Measurements from ENCODE around the gene ASTE1. TPM values are rescaled to one million over a fixed set of nuclear protein-coding genes. Genes with fewer than 3 reads are reported as not detected.
"Not testable (repeated sequence)": the region's sequence is repeated elsewhere in the genome, so short reads cannot be mapped to it uniquely, and the experiment has no call there.

The ASTE1 gene
- total RNA-seq, 1 donor from 2014 or later, result 3.7 TPM

GRCh38 chr3:131053043-131053859 is 26.6 kb upstream of the ASTE1 start:
- TF ChIP-seq POLR2A (IDR thresholded peaks at IDR 0.05) (no peak), CTCF (IDR thresholded peaks at IDR 0.05) (no peak)
- Histone ChIP-seq H3K27ac (no peak overlapping the region), H3K27me3 (no peaks in the 10 kb centered on the region), H3K9me3 (no peaks in the 10 kb centered on the region), H3K36me3 (no peaks in the 10 kb centered on the region), H3K4me1 (no peaks in the 10 kb centered on the region), H3K4me3 (no peak overlapping the region)
- intact Hi-C loops (cut with DNase I), result no loop called here
- no peak for DNase-seq (ENCODE audit: extremely low spot score in 2 of 2)

GRCh38 chr3:131050001-131050400 is 23.4 kb upstream of the ASTE1 start:
- TF ChIP-seq POLR2A (IDR thresholded peaks at IDR 0.05) (no peak), POLR2AphosphoS5 (IDR thresholded peaks at IDR 0.05; ENCODE audit: insufficient read depth in 1 of 2, low read depth in 1 of 2) (no peak), CTCF (IDR thresholded peaks at IDR 0.05) (no peak)
- H3K36me3 ChIP-seq, result no peaks in the 10 kb centered on the region
- H3K4me1 ChIP-seq, result no peaks in the 10 kb centered on the region
- no peak for DNase-seq (ENCODE audit: extremely low spot score in 2 of 2)
- H3K27me3 ChIP-seq, result no peaks in the 10 kb centered on the region
- H3K9me3 ChIP-seq, result no peaks in the 10 kb centered on the region
- no peak overlapping the region for H3K27ac ChIP-seq
- intact Hi-C loops (cut with DNase I), result no loop called here
- no peak overlapping the region for H3K4me3 ChIP-seq

GRCh38 chr3:131048030-131048429 is 21.4 kb upstream of the ASTE1 start:
- TF ChIP-seq POLR2A (IDR thresholded peaks at IDR 0.05) (no peak), POLR2AphosphoS5 (IDR thresholded peaks at IDR 0.05; ENCODE audit: insufficient read depth in 1 of 2, low read depth in 1 of 2) (no peak), CTCF (IDR thresholded peaks at IDR 0.05) (no peak)
- H3K4me3 ChIP-seq, result no peak overlapping the region
- no peaks in the 10 kb centered on the region for H3K27me3 ChIP-seq
- no peak overlapping the region for H3K27ac ChIP-seq
- no peaks in the 10 kb centered on the region for H3K9me3 ChIP-seq
- H3K36me3 ChIP-seq, result no peaks in the 10 kb centered on the region
- DNase-seq (ENCODE audit: extremely low spot score in 2 of 2), result no peak
- intact Hi-C loops (cut with DNase I), result no loop called here
- no peaks in the 10 kb centered on the region for H3K4me1 ChIP-seq

- no peaks in the 10 kb centered on the region for H3K4me1 ChIP-seq
- H3K36me3 ChIP-seq, result no peaks in the 10 kb centered on the region
- intact Hi-C loops (cut with DNase I), result no loop called here
- no peaks in the 10 kb centered on the region for H3K27me3 ChIP-seq
- H3K4me3 ChIP-seq, result no peak overlapping the region
- no peak for DNase-seq (ENCODE audit: extremely low spot score in 2 of 2)
- TF ChIP-seq CTCF (IDR thresholded peaks at IDR 0.05) (no peak), POLR2AphosphoS5 (IDR thresholded peaks at IDR 0.05; ENCODE audit: insufficient read depth in 1 of 2, low read depth in 1 of 2) (no peak), POLR2A (IDR thresholded peaks at IDR 0.05) (no peak)
- no peaks in the 10 kb centered on the region for H3K9me3 ChIP-seq
- H3K27ac ChIP-seq, result no peak overlapping the region
These were observed 21.0 kb upstream of the ASTE1 start for GRCh38 chr3:131047582-131047981.

GRCh38 chr3:131042271-131042985 is 15.8 kb upstream of the ASTE1 start:
- H3K27ac ChIP-seq; intact Hi-C loops (cut with DNase I); H3K36me3 ChIP-seq; H3K9me3 ChIP-seq; DNase-seq (ENCODE audit: extremely low spot score in 2 of 2); H3K4me1 ChIP-seq; H3K27me3 ChIP-seq; H3K4me3 ChIP-seq: not testable (repeated sequence)

All from vagina (tissue), 2 donors.